Upper lobe of left lung (tissue), 4 donors: ENCODE measurements around the gene CHCHD2.
"Not testable (repeated sequence)": the region's sequence is repeated elsewhere in the genome, so short reads cannot be mapped to it uniquely, and the experiment has no call there.

Experiments
- POLR2A ChIP-seq, 4 donors: fragments of 450-650 bp; IDR thresholded peaks; one replicate each; pipeline ENCODE4 v1.5.1; 2016 to 2017; ENCODE audit warnings: antibody characterized with exemption in 4 of 4, mild to moderate bottlenecking in 2 of 4
- POLR2AphosphoS5 ChIP-seq, 2 donors: sonication (generic); formaldehyde crosslinking; IDR thresholded peaks; one replicate each; pipeline ENCODE4 v1.5.1; 2017; ENCODE audit warnings: antibody characterized with exemption in 2 of 2
- TF ChIP-seq, protein P1 (sequence below), 6 experiments: fragments of 450-650 bp in 4 of 6; fragments of 200-600 bp in 2 of 6; sonication (generic) in 2 of 6; IDR thresholded peaks; one replicate each; pipeline ENCODE4 v1.5.1; 2016 to 2019; ENCODE audit warnings: antibody characterized with exemption in 6 of 6

DNA sequence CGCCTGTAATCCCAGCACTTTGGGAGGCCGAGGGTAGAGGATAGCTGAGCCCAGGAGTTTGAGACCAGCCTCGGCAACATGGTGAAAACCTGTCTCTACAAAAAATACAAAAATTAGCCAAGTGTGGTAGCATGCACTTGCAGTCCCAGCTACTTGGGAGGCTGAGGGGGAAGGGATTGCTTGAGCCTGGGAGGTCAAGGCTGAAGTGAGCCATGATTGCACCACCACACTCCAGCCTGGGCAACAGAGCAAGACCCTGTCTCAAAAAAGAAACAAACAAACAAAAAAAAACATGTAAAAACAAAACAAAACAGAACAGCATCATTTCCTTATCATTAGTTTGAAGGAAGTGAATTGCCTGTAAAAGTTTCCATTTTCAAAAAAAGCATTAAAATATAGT lies 6.0 kb upstream of the CHCHD2 start:
- TF ChIP-seq, protein P1, sequence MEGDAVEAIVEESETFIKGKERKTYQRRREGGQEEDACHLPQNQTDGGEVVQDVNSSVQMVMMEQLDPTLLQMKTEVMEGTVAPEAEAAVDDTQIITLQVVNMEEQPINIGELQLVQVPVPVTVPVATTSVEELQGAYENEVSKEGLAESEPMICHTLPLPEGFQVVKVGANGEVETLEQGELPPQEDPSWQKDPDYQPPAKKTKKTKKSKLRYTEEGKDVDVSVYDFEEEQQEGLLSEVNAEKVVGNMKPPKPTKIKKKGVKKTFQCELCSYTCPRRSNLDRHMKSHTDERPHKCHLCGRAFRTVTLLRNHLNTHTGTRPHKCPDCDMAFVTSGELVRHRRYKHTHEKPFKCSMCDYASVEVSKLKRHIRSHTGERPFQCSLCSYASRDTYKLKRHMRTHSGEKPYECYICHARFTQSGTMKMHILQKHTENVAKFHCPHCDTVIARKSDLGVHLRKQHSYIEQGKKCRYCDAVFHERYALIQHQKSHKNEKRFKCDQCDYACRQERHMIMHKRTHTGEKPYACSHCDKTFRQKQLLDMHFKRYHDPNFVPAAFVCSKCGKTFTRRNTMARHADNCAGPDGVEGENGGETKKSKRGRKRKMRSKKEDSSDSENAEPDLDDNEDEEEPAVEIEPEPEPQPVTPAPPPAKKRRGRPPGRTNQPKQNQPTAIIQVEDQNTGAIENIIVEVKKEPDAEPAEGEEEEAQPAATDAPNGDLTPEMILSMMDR (IDR thresholded peaks at IDR 0.05): not testable (repeated sequence)
- TF ChIP-seq POLR2AphosphoS5, POLR2A (IDR thresholded peaks at IDR 0.05): not testable (repeated sequence)
